Ishikawa (cell line): ENCODE results near the gene REV3L.

Experiments
- CEBPB ChIP-seq: IDR thresholded peaks from 2 replicates; pipeline ENCODE4 v1.6.1; 2012
- EP300 ChIP-seq: IDR thresholded peaks from 2 replicates; pipeline ENCODE4 v1.6.1; 2012; ENCODE audit warnings: borderline replicate concordance
- FOXM1 ChIP-seq: IDR thresholded peaks from 2 replicates; pipeline ENCODE4 v1.6.1; 2012; ENCODE audit warnings: low read depth, borderline replicate concordance
- RAD21 ChIP-seq: IDR thresholded peaks from 2 replicates; pipeline ENCODE4 v1.6.1; 2012; ENCODE audit warnings: low read depth
- TEAD4 ChIP-seq: IDR thresholded peaks from 2 replicates; pipeline ENCODE4 v1.6.1; 2012
- YY1 ChIP-seq: IDR thresholded peaks from 2 replicates; pipeline ENCODE4 v1.6.1; 2012; ENCODE audit warnings: low read depth
- TF ChIP-seq, protein P1 (sequence below): IDR thresholded peaks from 2 replicates; pipeline ENCODE4 v1.6.1; 2012
- TF ChIP-seq, protein P2 (sequence below): IDR thresholded peaks from 2 replicates; pipeline ENCODE4 v1.6.1; 2012; ENCODE audit warnings: low read depth, mild to moderate bottlenecking

DNA sequence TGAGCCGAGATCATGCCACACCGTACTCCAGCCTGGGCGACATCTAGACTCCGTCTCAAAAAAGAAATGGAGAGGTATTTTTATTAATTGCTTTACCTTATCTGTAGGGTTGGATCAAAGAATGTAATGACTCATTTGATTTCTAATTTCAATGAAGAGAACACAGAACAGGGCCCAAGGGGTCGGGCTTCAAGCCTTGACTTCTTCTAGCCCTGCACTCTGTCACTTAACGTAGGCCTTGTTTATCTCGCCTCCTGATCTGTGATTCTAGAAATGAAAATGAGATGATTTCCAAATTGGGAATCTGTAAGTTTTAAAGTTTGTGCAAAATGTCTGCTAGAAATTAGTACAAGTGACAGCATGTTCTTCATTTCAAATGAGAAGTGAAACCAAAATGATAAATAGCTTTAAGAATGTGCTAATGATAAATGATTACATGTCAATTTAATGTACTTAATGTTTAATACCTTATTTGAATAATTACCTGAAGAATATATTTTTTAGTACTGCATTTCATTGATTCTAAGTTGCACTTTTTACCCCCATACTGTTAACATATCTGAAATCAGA, 215.2 kb downstream of the REV3L start:
- TF ChIP-seq EP300 (no peak), RAD21 (no peak), YY1 (no peak), FOXM1 (no peak), TEAD4 (no peak), CEBPB (no peak)
- TF ChIP-seq, protein P1, sequence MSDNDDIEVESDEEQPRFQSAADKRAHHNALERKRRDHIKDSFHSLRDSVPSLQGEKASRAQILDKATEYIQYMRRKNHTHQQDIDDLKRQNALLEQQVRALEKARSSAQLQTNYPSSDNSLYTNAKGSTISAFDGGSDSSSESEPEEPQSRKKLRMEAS: no peak
- TF ChIP-seq, protein P2, sequence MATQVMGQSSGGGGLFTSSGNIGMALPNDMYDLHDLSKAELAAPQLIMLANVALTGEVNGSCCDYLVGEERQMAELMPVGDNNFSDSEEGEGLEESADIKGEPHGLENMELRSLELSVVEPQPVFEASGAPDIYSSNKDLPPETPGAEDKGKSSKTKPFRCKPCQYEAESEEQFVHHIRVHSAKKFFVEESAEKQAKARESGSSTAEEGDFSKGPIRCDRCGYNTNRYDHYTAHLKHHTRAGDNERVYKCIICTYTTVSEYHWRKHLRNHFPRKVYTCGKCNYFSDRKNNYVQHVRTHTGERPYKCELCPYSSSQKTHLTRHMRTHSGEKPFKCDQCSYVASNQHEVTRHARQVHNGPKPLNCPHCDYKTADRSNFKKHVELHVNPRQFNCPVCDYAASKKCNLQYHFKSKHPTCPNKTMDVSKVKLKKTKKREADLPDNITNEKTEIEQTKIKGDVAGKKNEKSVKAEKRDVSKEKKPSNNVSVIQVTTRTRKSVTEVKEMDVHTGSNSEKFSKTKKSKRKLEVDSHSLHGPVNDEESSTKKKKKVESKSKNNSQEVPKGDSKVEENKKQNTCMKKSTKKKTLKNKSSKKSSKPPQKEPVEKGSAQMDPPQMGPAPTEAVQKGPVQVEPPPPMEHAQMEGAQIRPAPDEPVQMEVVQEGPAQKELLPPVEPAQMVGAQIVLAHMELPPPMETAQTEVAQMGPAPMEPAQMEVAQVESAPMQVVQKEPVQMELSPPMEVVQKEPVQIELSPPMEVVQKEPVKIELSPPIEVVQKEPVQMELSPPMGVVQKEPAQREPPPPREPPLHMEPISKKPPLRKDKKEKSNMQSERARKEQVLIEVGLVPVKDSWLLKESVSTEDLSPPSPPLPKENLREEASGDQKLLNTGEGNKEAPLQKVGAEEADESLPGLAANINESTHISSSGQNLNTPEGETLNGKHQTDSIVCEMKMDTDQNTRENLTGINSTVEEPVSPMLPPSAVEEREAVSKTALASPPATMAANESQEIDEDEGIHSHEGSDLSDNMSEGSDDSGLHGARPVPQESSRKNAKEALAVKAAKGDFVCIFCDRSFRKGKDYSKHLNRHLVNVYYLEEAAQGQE: no peak
